Activated CD4-positive, alpha-beta T cell treated with anti-CD3 and anti-CD28 coated beads for 36 hours (primary cell): Measurements from ENCODE around the gene TRPM3. TPM values are rescaled to one million over a fixed set of nuclear protein-coding genes. Genes with fewer than 3 reads are reported as not detected.

Source experiments
- ATAC-seq: fragments of 200-7000 bp; cut with Tn5 transposase; one replicate; pipeline ENCODE4 v1.10.0; 2021; ENCODE audit warnings: mild to moderate bottlenecking, moderate library complexity
- CTCF ChIA-PET: fragments of 350-600 bp; sonication (Branson Sonifier 250); formaldehyde crosslinking; loops from one replicate; lab custom pipeline; 2021; ENCODE audit warnings: antibody characterized with exemption; lab: Charles Lee
- POLR2A ChIA-PET: fragments of 350-600 bp; sonication (Branson Sonifier 250); formaldehyde crosslinking; loops from one replicate; lab custom pipeline; 2021; ENCODE audit warnings: antibody characterized with exemption, inconsistent platforms; lab: Charles Lee
- DNase-seq: peaks from one replicate; pipeline ENCODE4 v3.0.0-alpha.2; 2020
- H3K27ac Mint-ChIP-seq: one replicate; pipeline ENCODE4 v1.8.0; 2021; ENCODE audit warnings: mixed read lengths
- H3K27me3 Mint-ChIP-seq: one replicate; pipeline ENCODE4 v1.8.0; 2021; ENCODE audit warnings: mixed read lengths
- H3K36me3 Mint-ChIP-seq: one replicate; pipeline ENCODE4 v1.8.0; 2021; ENCODE audit warnings: low read depth, mixed read lengths
- H3K4me1 Mint-ChIP-seq: one replicate; pipeline ENCODE4 v1.8.0; 2021; ENCODE audit warnings: mixed read lengths
- H3K4me3 Mint-ChIP-seq: one replicate; pipeline ENCODE4 v1.8.0; 2021; ENCODE audit warnings: mild to moderate bottlenecking, moderate library complexity, mixed read lengths
- H3K9me3 Mint-ChIP-seq: one replicate; pipeline ENCODE4 v1.8.0; 2021; ENCODE audit warnings: low read depth, mixed read lengths
- intact Hi-C, 2 experiments: fragments of 100-400 bp; cut with DNase I in 1 of 2; cut with micrococcal nuclease in 1 of 2; formaldehyde crosslinking; loops; one replicate each; pipeline versions ENCODE4 v1.14.2 to v1.15.1; 2022 to 2024; cut with DNase I, micrococcal nuclease
- total RNA-seq, 2 experiments: library from RNA; stranded (reverse); gene quantifications; one replicate each; pipeline ENCODE4 v1.2.3, GENCODE V29; 2021

The TRPM3 gene
- total RNA-seq, 2 experiments from 2014 or later = not detected

GRCh38 chr9:70923961-70924360, 197.5 kb downstream of the TRPM3 start:
- DNase-seq = no peak
- CTCF ChIA-PET = no interaction called here
- intact Hi-C loops = no loop called here

GRCh38 chr9:70921136-70921535, 200.3 kb downstream of the TRPM3 start:
- H3K4me3 Mint-ChIP-seq = no peak overlapping the region
- CTCF ChIA-PET = interaction anchor here (0.8 kb wide), 2 partner anchors 39 to 281 kb away, joined by 3 read pairs; no protein-coding TSS in a partner anchor
- DNase-seq = no peak
- ATAC-seq = no peak
- H3K27ac Mint-ChIP-seq = no peak overlapping the region
- POLR2A ChIA-PET = no interaction called here
- H3K36me3 Mint-ChIP-seq = no peaks in the 10 kb centered on the region
- no peaks in the 10 kb centered on the region for H3K27me3 Mint-ChIP-seq
- intact Hi-C loops = no loop called here
- no peaks in the 10 kb centered on the region for H3K4me1 Mint-ChIP-seq
- H3K9me3 Mint-ChIP-seq = no peaks in the 10 kb centered on the region

More at GRCh38 chr9:70923961-70924360, 197.5 kb downstream of the TRPM3 start:
- H3K27me3 Mint-ChIP-seq = no peaks in the 10 kb centered on the region
- POLR2A ChIA-PET = no interaction called here
- no peaks in the 10 kb centered on the region for H3K4me1 Mint-ChIP-seq
- H3K9me3 Mint-ChIP-seq = no peaks in the 10 kb centered on the region
- ATAC-seq = no peak
- no peaks in the 10 kb centered on the region for H3K36me3 Mint-ChIP-seq
- H3K4me3 Mint-ChIP-seq = no peak overlapping the region
- H3K27ac Mint-ChIP-seq = no peak overlapping the region

GRCh38 chr9:70917277-70917676, 204.1 kb downstream of the TRPM3 start:
- Mint-ChIP-seq H3K27ac (no peak overlapping the region), H3K27me3 (peaks cover 2% of the 10 kb centered on the region), H3K36me3 (no peaks in the 10 kb centered on the region), H3K9me3 (no peaks in the 10 kb centered on the region), H3K4me3 (no peak overlapping the region), H3K4me1 (no peaks in the 10 kb centered on the region)
- intact Hi-C loops = loop anchor here in 1 of 2 experiments (10.0 kb wide), 1 partner anchor 62 kb away; no protein-coding TSS in a partner anchor
- ChIA-PET POLR2A (no interaction called here), CTCF (no interaction called here)
- ATAC-seq (no peak), DNase-seq (no peak)

GRCh38 chr9:70911791-70912190, 209.6 kb downstream of the TRPM3 start:
- H3K4me1 Mint-ChIP-seq = no peaks in the 10 kb centered on the region
- CTCF ChIA-PET = no interaction called here
- no peak for DNase-seq
- no peak overlapping the region for H3K27ac Mint-ChIP-seq
- peaks cover 3% of the 10 kb centered on the region for H3K27me3 Mint-ChIP-seq
- POLR2A ChIA-PET = no interaction called here
- intact Hi-C loops = loop anchor here in 1 of 2 experiments (10.0 kb wide), 1 partner anchor 57 kb away; no protein-coding TSS in a partner anchor
- H3K36me3 Mint-ChIP-seq = no peaks in the 10 kb centered on the region
- no peak overlapping the region for H3K4me3 Mint-ChIP-seq
- no peak for ATAC-seq
- no peaks in the 10 kb centered on the region for H3K9me3 Mint-ChIP-seq

GRCh38 chr9:70910598-70910997, 210.8 kb downstream of the TRPM3 start:
- Mint-ChIP-seq H3K27ac (no peak overlapping the region), H3K9me3 (no peaks in the 10 kb centered on the region), H3K4me1 (no peaks in the 10 kb centered on the region), H3K27me3 (peaks cover 3% of the 10 kb centered on the region), H3K4me3 (no peak overlapping the region), H3K36me3 (no peaks in the 10 kb centered on the region)
- ChIA-PET CTCF (no interaction called here), POLR2A (no interaction called here)
- intact Hi-C loops = loop anchor here in 1 of 2 experiments (10.0 kb wide), 1 partner anchor 56 kb away; no protein-coding TSS in a partner anchor
- DNase-seq (no peak), ATAC-seq (no peak)

GRCh38 chr9:70902692-70903131, 218.7 kb downstream of the TRPM3 start:
- Mint-ChIP-seq H3K9me3 (no peaks in the 10 kb centered on the region), H3K4me1 (no peaks in the 10 kb centered on the region), H3K4me3 (no peak overlapping the region), H3K27me3 (peaks cover 4% of the 10 kb centered on the region), H3K36me3 (no peaks in the 10 kb centered on the region), H3K27ac (no peak overlapping the region)
- CTCF ChIA-PET = no interaction called here
- intact Hi-C loops = no loop called here
- ATAC-seq (peak; percentile 47), DNase-seq (no peak)
- POLR2A ChIA-PET = no interaction called here

GRCh38 chr9:70902171-70902570, 219.2 kb downstream of the TRPM3 start:
- ATAC-seq (no peak), DNase-seq (no peak)
- Mint-ChIP-seq H3K27ac (no peak overlapping the region), H3K4me3 (no peak overlapping the region), H3K36me3 (no peaks in the 10 kb centered on the region), H3K27me3 (peaks cover 3% of the 10 kb centered on the region), H3K4me1 (no peaks in the 10 kb centered on the region), H3K9me3 (no peaks in the 10 kb centered on the region)
- intact Hi-C loops = no loop called here
- POLR2A ChIA-PET = no interaction called here
- CTCF ChIA-PET = no interaction called here

- intact Hi-C loops = no loop called here
- Mint-ChIP-seq H3K4me1 (no peaks in the 10 kb centered on the region), H3K9me3 (no peaks in the 10 kb centered on the region), H3K27me3 (peaks cover 3% of the 10 kb centered on the region), H3K36me3 (no peaks in the 10 kb centered on the region), H3K27ac (no peak overlapping the region), H3K4me3 (no peak overlapping the region)
- ATAC-seq = no peak
- DNase-seq = no peak
- POLR2A ChIA-PET = no interaction called here
- CTCF ChIA-PET = no interaction called here
Observed at GRCh38 chr9:70901746-70902145, 219.7 kb downstream of the TRPM3 start.

GRCh38 chr9:70901013-70901412, 220.4 kb downstream of the TRPM3 start:
- POLR2A ChIA-PET = no interaction called here
- Mint-ChIP-seq H3K27me3 (peaks cover 3% of the 10 kb centered on the region), H3K27ac (no peak overlapping the region), H3K9me3 (no peaks in the 10 kb centered on the region), H3K4me1 (no peaks in the 10 kb centered on the region), H3K4me3 (no peak overlapping the region), H3K36me3 (no peaks in the 10 kb centered on the region)
- ATAC-seq (no peak), DNase-seq (no peak)
- intact Hi-C loops = no loop called here
- CTCF ChIA-PET = no interaction called here

- DNase-seq (no peak), ATAC-seq (no peak)
- Mint-ChIP-seq H3K4me1 (no peaks in the 10 kb centered on the region), H3K27ac (no peak overlapping the region), H3K4me3 (no peak overlapping the region), H3K36me3 (no peaks in the 10 kb centered on the region), H3K27me3 (no peaks in the 10 kb centered on the region), H3K9me3 (no peaks in the 10 kb centered on the region)
- ChIA-PET CTCF (no interaction called here), POLR2A (no interaction called here)
- intact Hi-C loops = no loop called here
Observed at GRCh38 chr9:70893580-70894122, 227.8 kb downstream of the TRPM3 start.

GRCh38 chr9:70888471-70888870, 232.9 kb downstream of the TRPM3 start:
- Mint-ChIP-seq H3K36me3 (no peaks in the 10 kb centered on the region), H3K27ac (no peak overlapping the region), H3K4me1 (no peaks in the 10 kb centered on the region), H3K9me3 (no peaks in the 10 kb centered on the region), H3K27me3 (peaks cover 2% of the 10 kb centered on the region), H3K4me3 (no peak overlapping the region)
- DNase-seq (no peak), ATAC-seq (no peak)
- intact Hi-C loops = no loop called here
- POLR2A ChIA-PET = no interaction called here
- CTCF ChIA-PET = no interaction called here

GRCh38 chr9:70887826-70888225, 233.6 kb downstream of the TRPM3 start:
- Mint-ChIP-seq H3K4me3 (no peak overlapping the region), H3K27me3 (peaks cover 2% of the 10 kb centered on the region), H3K27ac (no peak overlapping the region), H3K36me3 (no peaks in the 10 kb centered on the region), H3K4me1 (no peaks in the 10 kb centered on the region), H3K9me3 (no peaks in the 10 kb centered on the region)
- intact Hi-C loops = no loop called here
- ChIA-PET POLR2A (no interaction called here), CTCF (no interaction called here)
- ATAC-seq = no peak
- DNase-seq = no peak
